ENCODE data around the gene RAB11FIP4.
"Not testable (repeated sequence)": the region's sequence is repeated elsewhere in the genome, so short reads cannot be mapped to it uniquely, and the experiment has no call there.

Gene RAB11FIP4, protein sequence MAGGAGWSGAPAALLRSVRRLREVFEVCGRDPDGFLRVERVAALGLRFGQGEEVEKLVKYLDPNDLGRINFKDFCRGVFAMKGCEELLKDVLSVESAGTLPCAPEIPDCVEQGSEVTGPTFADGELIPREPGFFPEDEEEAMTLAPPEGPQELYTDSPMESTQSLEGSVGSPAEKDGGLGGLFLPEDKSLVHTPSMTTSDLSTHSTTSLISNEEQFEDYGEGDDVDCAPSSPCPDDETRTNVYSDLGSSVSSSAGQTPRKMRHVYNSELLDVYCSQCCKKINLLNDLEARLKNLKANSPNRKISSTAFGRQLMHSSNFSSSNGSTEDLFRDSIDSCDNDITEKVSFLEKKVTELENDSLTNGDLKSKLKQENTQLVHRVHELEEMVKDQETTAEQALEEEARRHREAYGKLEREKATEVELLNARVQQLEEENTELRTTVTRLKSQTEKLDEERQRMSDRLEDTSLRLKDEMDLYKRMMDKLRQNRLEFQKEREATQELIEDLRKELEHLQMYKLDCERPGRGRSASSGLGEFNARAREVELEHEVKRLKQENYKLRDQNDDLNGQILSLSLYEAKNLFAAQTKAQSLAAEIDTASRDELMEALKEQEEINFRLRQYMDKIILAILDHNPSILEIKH

DNA sequence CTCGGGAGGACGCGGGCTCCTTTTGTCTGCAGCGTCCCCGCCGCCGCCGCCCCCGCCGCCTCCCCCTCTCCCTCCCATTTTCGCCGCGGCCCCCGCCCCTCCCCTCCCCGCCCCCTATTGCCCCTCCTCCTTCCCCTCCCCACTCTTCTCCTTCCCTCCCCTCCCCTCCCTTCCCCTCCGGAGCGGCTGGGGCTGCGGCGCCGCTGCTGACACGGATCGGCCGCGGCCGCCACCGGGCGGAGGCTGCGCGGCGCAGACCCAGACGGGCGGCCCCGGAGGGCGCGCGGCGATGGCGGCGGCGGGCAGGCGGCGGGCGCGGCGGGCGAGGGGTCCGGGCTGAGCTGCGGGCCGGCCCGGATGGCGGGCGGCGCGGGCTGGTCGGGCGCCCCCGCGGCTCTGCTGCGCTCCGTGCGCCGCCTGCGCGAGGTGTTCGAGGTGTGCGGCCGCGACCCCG is at the start of gene RAB11FIP4:
Gene RAB11FIP4, plus strand, starts transcription at position 180 of the 454 bp plus-strand sequence. Its CDS starts 178 bp downstream, at position 358.
- peak; percentile 60 for DNase-seq

DNA sequence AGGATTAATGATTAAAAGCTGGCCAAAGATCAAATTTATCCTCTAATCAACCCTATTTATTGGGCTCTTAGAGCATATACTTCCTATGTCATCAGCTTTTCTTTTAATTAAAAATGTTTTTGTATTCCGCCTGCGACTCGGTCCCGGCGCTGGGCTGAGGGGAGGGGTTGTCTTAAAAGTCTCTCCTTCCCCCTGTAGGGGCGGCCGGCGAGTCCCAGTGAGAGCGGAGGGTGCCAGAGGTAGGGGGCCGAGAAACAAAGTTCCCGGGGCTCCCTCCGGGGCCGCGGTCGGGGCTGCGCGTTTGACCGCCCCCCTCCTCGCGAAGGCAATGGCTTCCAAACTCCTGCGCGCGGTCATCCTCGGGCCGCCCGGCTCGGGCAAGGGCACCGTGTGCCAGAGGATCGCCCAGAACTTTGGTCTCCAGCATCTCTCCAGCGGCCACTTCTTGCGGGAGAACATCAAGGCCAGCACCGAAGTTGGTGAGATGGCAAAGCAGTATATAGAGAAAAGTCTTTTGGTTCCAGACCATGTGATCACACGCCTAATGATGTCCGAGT is 46.2 kb upstream of the RAB11FIP4 start:
- DNase-seq, result not testable (repeated sequence)

DNA sequence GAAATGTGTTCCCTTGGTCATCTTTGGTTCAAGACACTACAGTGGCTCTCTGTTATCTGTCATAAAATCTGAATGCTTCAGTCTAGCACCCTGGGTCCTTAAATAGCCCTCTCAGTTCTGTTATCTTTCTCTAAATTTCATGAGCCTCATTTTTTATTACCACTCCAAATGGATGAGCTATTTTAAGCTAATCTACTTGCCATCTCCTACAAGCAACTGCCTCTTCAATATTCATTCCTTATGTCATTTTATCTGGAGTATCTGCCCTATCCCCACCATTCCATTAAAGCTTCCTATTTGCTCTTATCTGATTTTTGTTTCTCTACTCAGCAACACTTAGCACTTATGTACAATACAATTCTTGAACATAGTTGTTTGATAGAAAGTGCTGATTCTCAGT is 42.0 kb upstream of the RAB11FIP4 start:
- no peak for DNase-seq

DNA sequence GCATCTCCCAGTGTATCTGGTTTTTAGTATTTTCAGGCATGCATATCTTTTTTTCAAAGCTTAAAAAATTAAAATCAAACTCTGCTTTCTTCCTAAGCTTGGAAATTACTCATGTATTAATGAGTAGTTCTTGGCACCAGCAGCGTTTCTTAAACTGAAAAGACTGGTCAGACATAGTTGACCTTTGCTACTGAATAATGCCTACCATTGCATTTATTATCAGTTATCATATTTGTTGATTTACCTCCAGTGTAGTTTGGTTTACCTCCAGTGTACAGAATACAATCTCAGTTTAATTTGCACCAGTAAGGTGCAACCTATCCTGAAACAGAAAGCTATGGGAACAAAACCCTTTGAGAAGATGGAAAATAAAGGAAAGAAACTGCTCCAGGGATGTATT is 35.5 kb upstream of the RAB11FIP4 start:
- no peak for DNase-seq

DNA sequence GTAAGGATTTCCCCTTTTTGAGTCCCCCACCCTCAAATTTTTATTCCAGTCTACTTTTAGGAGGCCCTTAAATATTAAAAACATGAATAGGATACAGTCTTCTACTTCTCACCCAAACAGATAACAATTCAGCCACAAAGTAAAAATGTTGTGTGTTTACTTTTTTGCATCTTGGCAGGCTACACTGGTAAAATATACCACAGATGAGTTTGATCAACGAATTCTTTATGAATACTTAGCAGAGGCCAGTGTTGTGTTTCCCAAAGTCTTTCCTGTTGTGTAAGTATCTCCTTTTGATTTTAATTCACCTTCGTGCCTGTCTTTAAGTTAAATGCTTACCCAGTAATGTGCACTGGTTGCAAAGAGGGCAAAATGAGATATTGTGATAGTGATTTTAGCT is 34.4 kb upstream of the RAB11FIP4 start:
- no peak for DNase-seq

DNA sequence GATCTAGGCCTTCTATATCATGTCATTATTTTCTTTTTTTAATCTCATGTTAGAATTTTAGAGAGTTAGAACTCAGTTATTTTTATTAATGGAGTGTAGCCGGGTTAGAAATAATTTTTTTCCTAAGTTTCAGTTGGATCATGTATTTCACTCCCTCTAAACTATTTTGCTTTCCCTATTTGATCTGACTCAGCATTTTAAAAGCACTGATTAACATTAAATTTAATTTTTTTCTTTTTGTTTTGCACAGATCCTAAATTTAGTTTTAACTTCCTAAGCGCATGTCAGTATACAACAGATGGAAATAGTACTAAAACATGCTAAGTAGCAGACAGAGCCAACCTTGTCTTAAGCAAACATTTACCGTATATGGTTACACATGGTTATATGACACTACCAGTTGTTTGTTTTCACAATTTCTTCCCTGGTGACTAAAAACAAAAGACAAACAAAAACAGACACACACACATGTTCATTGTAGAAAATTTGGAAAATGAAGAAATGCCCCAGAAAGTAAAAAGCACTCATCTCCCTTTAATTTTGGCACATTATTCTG is 33.6 kb upstream of the RAB11FIP4 start:
- no peak for DNase-seq

DNA sequence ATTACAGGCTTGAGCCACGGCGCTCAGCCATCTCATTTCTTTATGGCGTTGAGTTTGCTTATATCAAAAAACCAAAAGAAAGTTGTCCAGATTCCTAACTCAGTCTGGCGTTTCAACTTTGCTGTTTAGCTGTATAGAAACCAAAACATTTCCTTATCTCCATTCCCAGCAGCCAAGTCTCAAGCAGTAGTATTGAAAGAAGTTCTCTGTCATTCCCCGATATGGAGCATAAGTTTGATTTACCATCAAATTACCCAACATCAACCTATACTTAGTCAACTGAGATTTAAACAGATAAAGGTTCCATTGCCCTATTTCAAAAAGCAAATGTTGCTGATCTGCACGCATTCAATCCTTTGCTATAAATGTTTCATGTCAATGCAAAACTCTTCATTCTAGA is 27.5 kb upstream of the RAB11FIP4 start:
- no peak for DNase-seq

DNA sequence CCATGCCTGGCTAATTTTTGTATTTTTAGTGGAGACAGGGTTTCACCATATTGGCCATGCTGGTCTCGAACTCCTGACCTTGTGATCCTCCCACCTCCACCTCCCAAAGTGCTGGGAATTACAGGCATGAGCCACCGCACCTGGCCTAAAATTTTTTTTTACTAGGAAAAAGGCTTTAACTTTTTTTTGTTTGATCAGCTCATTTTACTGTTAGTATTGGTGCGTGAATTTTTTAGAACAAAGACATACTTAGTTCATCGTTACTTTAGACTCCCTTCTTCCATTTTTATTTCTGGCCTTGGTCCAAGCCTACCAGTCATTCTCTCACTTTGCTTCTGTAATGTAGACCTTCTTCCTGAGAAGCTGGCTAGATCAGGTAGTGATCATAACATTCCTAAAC is 25.4 kb upstream of the RAB11FIP4 start:
- DNase-seq, result no peak

DNA sequence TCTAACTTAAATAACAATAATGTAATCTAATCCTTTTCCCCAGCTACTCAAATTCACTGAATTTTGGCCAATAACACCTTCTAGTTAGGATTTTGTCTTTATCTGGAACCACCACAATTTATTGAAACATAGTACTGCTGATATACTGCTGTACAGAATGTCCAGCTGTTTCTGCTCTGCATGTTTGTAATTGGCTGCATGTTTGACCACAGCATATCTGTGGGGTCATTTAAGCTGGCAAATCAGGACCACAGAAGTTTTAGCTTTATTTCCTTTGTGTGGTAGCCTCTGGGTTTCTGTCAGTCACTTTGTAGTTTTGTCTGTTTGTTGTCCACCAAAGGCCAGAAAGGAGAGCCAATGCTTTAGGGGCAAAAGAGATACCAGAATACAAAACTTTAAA is 22.2 kb upstream of the RAB11FIP4 start:
- DNase-seq, result no peak

DNA sequence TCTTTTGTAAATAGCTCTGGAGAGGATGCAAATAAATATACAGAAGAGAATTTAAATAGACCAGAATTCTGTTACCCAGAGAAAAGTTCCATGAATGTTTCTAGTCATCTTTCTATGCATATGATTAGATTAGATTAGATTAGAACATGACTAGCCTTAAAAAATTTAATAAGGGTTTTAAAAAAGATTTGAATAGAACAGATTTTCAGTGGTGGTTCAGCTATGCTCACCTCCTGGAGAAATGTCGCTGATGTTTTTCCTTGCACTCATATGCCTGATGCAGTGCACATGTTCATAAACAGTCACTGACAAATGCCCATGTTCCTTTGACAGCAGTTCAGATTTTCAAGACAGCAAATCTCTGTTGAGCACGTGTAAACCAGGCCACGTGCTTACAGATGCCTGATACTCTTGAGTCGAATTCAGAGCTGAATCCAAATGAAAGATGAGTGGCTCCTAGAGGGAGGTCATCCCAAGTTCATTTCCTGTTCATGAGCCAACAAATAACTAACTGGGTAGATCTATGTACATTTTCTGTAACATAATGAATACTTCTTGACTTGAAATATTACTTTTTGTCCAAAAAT is 19.9 kb upstream of the RAB11FIP4 start:
- DNase-seq, result no peak

DNA sequence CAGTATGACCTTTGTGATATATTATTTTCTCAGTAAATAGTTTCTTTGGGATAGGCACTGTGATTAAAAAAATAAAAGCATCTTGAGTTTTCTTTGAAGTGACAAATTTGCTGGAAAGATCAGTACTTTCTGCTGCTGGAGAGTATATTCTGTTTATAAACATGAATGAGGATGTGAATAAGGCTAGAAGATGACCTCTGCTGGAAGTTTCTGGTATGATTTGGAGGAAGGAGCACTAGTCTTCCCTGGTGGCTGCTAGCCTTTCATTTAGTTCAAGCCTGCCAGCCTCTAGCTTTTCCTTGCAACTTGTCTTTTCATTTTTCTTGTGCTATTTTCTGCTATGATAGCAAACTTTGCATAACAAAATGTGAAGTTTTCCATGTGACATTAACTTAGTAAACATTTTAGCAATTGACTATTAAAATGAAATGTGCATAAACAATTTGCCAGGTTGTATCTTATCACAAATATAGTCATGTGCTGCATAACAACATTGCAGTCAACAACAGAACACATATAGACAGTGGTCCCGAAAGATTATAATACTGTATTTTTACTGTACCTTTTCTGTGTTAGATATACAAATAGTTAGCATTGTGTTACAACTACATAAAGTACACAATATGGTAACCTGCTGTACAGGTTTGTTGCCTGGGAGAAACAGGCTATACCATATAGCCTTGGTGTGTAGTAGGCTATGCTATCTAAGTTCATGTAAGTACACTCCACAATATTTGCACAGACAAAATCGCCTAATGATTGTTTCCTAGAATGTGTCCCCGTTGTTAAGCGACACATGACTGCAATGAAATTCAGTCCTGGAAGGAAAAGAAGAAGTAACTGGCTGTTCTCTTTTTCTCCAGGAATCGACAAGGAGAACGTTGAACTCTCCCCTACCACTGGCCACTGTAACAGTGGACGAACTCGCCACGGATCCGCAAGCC is 18.1 kb upstream of the RAB11FIP4 start:
- DNase-seq, result no peak

DNA sequence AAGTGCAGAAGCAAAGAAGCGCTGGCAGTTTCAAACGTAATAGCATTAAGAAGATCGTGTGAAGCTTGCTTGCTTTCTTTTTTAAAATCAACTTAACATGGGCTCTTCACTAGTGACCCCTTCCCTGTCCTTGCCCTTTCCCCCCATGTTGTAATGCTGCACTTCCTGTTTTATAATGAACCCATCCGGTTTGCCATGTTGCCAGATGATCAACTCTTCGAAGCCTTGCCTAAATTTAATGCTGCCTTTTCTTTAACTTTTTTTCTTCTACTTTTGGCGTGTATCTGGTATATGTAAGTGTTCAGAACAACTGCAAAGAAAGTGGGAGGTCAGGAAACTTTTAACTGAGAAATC is 17.4 kb upstream of the RAB11FIP4 start:
- DNase-seq, result no peak

DNA sequence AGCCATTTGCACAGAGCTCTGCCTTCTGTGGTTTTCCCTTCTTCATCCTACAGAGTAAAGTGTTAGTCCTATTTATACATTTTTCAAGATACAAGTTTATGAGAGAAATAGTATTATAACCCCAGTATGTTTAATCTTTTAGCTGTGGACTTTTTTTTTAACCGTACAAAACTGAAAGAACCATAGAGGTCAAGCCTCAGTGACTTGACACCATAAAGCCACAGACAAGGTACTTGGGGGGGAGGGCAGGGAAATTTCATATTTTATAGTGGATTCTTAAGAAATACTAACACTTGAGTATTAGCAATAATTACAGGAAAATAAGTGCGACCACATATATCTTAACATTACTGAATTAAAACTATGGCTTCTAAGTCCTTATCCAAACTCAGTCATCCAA is 17.0 kb upstream of the RAB11FIP4 start:
- no peak for DNase-seq

DNA sequence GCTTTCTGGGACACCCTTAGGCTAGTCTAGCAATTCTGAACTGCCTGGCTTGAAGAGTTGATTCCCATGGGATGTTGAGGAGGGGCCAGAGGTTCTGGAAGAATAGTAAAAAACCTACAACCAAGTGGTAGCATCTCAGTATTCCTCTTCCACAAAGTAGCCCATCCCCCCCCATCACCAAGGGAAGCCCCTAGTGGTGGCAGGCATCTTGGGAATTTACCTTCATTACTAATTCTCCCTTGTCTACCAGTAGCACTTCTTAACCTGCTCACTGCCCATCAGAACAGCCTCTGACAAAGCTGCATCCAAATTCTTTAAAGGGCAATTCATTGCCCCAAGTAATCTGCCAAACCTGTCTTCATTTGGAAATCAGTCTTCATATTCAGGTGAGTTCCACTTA is 12.8 kb upstream of the RAB11FIP4 start:
- no peak for DNase-seq

DNA sequence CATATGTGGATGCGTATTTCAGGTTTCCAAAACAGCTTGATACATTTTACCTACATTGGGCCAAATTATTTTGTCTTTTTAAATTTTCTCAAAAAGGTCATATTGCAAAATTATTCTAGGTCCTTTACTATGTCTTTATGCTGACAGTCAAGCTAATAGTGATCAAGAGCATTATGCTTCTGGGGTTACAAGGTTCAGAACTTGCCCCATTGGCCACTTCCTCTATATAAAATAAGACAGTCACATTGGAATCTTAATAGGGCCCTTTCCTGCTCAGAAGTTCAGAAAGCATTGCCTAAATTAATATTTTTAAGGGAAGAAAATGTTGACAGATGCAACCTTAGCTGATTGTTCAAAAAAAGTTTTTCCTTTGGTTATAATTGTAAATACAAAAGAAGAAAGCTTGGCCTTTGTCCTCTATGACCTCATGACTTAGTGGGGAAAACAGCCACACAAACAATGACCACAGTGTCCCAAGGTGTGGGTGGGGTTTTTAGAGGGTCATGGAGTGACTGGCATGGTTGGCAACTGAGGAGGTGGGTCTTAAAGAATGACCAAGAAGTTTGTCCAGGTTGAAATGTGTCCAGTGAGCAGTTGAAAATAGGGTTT is 11.8 kb upstream of the RAB11FIP4 start:
- no peak for DNase-seq

DNA sequence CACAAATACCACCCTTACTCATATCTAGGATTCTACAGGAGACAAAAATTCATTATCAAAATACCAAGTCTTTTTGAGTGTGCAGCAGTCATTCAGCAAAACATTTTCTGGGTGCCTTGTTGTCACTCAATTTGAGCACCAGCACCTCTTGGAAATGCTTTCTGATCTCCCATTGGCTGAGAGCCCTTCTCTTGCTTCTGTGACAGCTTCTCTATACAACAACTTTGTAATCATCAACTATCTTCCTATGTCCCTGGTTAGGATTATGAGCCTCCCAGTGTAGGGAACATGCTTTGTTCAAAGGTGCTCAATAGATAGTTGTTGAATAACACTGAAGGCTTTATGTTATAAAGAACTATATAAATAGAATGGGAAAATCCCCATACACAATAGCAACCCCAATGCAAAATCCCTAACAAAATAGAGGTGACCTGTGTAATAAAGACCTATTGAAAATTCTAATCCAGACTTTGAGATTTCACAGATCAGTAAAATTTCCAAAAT is 10.3 kb upstream of the RAB11FIP4 start:
- DNase-seq, result no peak

DNA sequence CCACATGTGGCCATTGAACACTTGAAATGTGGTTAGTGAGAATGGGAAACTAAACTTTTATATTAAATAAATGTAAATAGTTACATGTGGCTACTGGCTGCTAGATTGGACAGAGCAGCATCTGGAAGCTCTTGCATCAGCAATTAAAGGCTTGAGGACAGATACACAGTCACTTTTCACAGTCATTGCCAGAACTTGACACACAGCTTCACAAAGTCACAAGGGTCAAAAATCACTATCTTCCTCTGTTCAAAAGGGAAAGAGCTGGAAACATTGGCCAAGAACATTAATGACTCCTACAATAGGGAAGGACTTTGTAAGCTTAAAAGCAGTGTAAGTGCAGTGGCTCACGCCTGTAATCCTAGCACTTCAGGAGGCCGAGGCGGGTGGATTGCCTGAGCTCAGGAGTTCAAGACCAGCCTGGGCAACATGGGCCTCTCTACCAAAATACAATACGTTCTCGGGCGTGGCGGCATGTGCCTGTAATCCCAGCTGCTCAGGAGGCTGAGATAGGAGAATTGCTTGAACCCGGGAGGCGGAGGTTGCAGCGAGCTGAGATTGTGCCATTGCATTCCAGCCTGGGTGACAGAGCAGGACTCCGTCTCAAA is 8.7 kb upstream of the RAB11FIP4 start:
- not testable (repeated sequence) for DNase-seq

DNA sequence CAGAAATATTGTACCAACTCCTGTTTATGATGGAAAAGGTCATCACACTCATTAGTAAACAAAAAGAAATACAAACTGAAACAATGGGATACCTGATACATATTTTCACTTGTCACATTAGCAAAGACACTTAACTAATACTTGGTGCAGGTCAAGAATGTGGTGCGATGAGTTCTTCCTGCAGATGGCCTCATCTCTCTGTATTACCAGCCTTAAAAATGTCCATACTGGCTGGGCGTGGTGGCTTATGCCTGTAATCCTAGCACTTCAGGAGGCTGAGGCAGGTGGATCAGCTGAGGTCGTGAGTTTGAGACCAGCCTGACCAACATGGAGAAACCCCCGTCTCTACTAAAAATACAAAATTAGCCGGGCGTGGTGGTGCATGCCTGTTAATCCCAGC is 8.0 kb upstream of the RAB11FIP4 start:
- not testable (repeated sequence) for DNase-seq

DNA sequence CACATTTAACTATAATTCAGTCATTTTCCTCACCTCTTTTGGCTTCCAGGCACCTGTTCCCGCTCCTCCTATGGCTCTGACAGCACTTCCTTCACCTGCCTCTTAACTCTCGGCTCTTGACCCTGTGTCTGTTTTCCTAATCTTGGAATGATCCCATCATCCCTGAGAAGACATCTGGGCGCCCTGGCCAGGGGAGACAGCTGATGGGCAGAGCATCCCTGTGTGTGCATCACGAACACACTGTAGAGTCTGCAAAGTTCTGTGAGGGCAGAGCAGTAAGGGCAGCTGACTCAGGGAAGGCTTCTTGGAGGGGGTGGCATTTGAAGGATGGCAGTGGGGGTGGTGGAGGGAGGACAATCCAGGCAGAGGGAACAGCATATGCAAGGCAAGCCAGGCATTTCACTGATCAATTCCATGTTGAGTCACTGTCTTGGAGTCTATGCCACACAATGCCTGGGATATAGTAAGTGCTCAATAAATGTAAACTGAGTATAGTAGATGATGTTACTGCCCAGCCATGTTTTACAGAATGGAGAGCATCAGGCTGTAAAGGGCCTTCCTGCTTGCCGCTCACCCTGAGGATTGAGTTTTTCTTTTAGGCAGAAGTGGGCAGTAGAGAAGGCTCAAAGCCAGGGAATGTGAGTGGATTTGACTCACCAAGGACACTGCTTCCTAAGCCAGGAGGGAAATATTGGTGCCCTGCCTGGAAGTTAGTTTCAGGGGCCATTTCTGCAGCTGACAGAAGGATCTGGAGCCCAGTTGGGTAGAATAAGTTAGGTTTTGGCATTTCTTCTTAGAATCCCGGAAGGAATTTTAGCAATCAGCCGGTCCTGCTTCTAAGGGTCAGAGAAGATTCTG is 5.8 kb upstream of the RAB11FIP4 start:
- DNase-seq, result peak; percentile 38

DNA sequence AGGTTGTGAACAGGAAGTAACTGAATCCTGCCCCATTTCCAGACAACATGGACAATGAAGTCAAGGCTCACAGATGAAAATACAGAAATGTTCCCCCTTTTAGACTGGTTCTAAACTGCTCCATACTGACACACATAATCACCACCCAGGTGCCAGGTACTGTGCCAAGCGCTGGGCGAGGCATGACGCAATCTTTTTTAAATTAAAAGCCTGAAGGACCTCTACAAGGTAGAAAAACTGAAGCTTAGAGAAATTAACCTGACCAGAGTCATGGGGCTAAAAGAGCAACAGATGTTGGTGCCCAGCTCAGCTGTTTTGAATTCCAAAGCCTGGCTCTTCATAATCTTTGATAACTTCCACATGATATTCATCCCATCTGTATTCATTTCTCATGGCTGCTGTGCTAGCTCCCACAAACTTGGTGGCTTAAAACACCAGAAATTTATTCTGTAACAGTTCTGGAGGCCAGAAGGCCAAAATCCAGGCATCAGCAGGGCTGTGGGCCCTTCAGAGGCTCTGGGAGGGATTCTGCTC is 4.9 kb upstream of the RAB11FIP4 start:
- DNase-seq, result peak; percentile 26
